ENCODE data around the gene EFNA5.

DNA sequence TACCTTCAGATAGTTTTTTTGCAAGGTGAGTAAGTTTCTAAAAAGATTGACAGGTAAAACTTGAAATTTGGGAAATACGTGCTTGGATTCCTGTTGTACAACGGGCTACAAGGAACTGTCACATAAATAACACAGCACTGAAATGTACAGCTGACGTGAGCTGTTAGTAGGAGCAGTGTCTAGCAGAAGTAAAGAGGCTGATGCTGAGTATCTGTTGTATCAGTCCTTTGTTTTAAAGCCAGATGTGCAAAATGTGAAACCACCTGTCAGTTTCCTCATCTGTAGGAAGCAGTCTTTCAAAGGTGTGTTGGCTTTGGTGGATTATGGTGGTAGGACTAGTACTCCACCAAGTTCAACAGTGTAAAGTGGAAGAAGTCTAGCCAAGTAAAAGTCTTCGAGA lies 122.3 kb downstream of the EFNA5 start:
- TF ChIP-seq, protein P1, sequence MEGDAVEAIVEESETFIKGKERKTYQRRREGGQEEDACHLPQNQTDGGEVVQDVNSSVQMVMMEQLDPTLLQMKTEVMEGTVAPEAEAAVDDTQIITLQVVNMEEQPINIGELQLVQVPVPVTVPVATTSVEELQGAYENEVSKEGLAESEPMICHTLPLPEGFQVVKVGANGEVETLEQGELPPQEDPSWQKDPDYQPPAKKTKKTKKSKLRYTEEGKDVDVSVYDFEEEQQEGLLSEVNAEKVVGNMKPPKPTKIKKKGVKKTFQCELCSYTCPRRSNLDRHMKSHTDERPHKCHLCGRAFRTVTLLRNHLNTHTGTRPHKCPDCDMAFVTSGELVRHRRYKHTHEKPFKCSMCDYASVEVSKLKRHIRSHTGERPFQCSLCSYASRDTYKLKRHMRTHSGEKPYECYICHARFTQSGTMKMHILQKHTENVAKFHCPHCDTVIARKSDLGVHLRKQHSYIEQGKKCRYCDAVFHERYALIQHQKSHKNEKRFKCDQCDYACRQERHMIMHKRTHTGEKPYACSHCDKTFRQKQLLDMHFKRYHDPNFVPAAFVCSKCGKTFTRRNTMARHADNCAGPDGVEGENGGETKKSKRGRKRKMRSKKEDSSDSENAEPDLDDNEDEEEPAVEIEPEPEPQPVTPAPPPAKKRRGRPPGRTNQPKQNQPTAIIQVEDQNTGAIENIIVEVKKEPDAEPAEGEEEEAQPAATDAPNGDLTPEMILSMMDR (conservative IDR thresholded peaks at IDR 0.05), result no peak
- no peak for TF ChIP-seq EZH2 (IDR thresholded peaks at IDR 0.05; ENCODE audit: low read depth)

All from PC-9 (cell line).